Right cardiac atrium (tissue), 5 donors: ENCODE measurements around the gene ARHGEF12. TPM values are rescaled to one million over a fixed set of nuclear protein-coding genes. Genes with fewer than 3 reads are reported as not detected.

Source experiments
- ATAC-seq, 2 donors: fragments of 200-7000 bp; cut with Tn5 transposase; one replicate each; pipeline versions ENCODE4 v1.8.0 to v1.9.1; 2020; ENCODE audit warnings: moderate library complexity in 2 of 2, mild to moderate bottlenecking in 1 of 2
- DNase-seq, 3 donors: peaks; one replicate each; pipeline ENCODE4 v3.0.0-alpha.2; 2020
- H3K27ac ChIP-seq: one replicate; pipeline ENCODE4 v1.5.1; 2013; ENCODE audit warnings: mild to moderate bottlenecking, low read length, control low read depth, moderate library complexity
- H3K27me3 ChIP-seq: one replicate; pipeline ENCODE4 v1.6.1; 2013; ENCODE audit not compliant: control insufficient read depth, insufficient read depth
- H3K4me1 ChIP-seq: one replicate; pipeline ENCODE4 v1.6.1; 2013; ENCODE audit warnings: low read length; ENCODE audit not compliant: control insufficient read depth, insufficient read depth
- H3K4me3 ChIP-seq: one replicate; pipeline ENCODE4 v1.5.1; 2013; ENCODE audit warnings: low read length, control low read depth
- H3K9me3 ChIP-seq: one replicate; pipeline ENCODE4 v1.6.1; 2013; ENCODE audit warnings: low read length; ENCODE audit not compliant: control insufficient read depth
- WGBS: extraction: QIAGEN DNeasy Blood & Tissue Kit; methylation state at CpG from one replicate; pipeline ENCODE4 v1.1.7; 2013; 5-methylcytosine and 5-hydroxymethylcytosine counted together
- intact Hi-C, 4 donors: fragments of 100-400 bp; cut with DNase I; formaldehyde crosslinking; loops; one replicate each; pipeline versions ENCODE4 v1.11.0 to v1.14.0; 2022 to 2023
- long read RNA-seq, 4 donors: library from polyadenylated mRNA; unstranded; transcript quantifications; one replicate each; pipeline ENCODE4 v2.0.0, GENCODE V29; 2020 to 2021
- polyA plus RNA-seq: library from polyadenylated mRNA; stranded (reverse); fragments of 200-250 nt; gene quantifications from one replicate; pipeline ENCODE4 v1.2.3, GENCODE V29; 2013
- total RNA-seq, 4 donors: library from RNA; stranded (reverse); fragmentation: NEBNext Ultra II Directional; extraction: Animal tissue kit (Norgen Biotek cat#: 25700); gene quantifications; one replicate each; pipeline ENCODE4 v1.2.1, GENCODE V29; 2021
- donor health status: healthy with polysubstance abuse.
- donor health status: DM: no; HTN: yes; CAD: no.
- donor health status: DM: no; HTN: no; CAD: no.
- donor health status: DM: no; HTN: yes; CAD: no; lungs with severe emphysema.
- donor health status: DM: yes; HTN: yes; CAD: no.

The ARHGEF12 gene, protein sequence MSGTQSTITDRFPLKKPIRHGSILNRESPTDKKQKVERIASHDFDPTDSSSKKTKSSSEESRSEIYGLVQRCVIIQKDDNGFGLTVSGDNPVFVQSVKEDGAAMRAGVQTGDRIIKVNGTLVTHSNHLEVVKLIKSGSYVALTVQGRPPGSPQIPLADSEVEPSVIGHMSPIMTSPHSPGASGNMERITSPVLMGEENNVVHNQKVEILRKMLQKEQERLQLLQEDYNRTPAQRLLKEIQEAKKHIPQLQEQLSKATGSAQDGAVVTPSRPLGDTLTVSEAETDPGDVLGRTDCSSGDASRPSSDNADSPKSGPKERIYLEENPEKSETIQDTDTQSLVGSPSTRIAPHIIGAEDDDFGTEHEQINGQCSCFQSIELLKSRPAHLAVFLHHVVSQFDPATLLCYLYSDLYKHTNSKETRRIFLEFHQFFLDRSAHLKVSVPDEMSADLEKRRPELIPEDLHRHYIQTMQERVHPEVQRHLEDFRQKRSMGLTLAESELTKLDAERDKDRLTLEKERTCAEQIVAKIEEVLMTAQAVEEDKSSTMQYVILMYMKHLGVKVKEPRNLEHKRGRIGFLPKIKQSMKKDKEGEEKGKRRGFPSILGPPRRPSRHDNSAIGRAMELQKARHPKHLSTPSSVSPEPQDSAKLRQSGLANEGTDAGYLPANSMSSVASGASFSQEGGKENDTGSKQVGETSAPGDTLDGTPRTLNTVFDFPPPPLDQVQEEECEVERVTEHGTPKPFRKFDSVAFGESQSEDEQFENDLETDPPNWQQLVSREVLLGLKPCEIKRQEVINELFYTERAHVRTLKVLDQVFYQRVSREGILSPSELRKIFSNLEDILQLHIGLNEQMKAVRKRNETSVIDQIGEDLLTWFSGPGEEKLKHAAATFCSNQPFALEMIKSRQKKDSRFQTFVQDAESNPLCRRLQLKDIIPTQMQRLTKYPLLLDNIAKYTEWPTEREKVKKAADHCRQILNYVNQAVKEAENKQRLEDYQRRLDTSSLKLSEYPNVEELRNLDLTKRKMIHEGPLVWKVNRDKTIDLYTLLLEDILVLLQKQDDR (N-terminal part only)
- 100 to 1,000 TPM in 2 of 4 donors, 10 to 100 TPM in 2; 93.1 to 112 (median 97.3) TPM for total RNA-seq
- 26.1 TPM for polyA plus RNA-seq
- long read RNA-seq, donor 1, partial matches to known transcripts, result 21 of 62 reads
- long read RNA-seq, donor 1, other reads (novel, unspliced or antisense), result 41 of 62 reads
- long read RNA-seq, donor 2, partial matches to known transcripts, result 3 of 9 reads
- long read RNA-seq, donor 2, other reads (novel, unspliced or antisense), result 6 of 9 reads
- long read RNA-seq, donor 3, partial matches to known transcripts, result 13 of 46 reads
- long read RNA-seq, donor 3, other reads (novel, unspliced or antisense), result 33 of 46 reads
- long read RNA-seq, donor 4, partial matches to known transcripts, result 3 of 7 reads
- long read RNA-seq, donor 4, other reads (novel, unspliced or antisense), result 4 of 7 reads

DNA sequence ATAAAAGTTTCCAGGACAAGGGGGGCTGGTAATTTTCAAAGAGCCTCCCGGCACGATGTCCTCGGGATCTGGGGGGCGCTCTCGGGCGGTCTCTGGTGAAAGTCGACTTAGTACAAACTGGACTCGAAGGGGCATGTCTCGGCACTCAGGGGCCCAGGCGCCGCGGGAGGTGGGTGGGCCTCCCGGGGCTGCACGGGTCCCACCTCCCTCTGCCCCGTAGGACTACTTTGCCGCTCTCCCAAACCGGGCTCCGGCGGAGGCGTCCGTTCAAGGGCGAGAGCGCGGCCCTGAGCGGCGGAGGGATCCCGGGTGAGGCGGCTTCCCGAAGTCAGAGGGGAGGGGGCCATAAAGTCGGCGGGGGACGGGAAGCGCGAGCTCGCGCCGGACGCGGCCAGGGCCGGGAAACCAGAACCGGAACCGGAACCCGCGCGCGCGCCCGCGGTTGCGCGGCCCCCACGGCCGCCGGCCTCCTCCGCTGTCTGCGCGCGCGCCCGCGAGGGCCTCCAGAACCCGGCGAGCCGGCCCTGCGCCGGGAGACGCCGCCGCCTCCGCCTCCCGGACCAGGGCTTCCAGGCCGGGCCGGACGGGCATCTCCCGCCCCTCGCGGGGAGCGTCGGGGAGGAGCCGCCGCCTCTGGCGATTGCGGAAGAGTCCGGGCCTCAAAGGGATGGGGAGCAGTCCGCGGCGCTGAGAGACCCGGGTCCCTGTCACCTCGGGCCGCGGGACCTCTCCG is at the start of gene ARHGEF12:
Gene ARHGEF12 (plus strand): TSS at position 506 of the 733 bp plus-strand sequence. CDS start 831 bp downstream, outside the sequence.
- Histone ChIP-seq H3K27ac (peak within 1 kb of the TSS; percentile 99), H3K27me3 (no peaks in the 10 kb centered on the region), H3K9me3 (no peaks in the 10 kb centered on the region), H3K4me1 (no peaks in the 10 kb centered on the region), H3K4me3 (peak within 1 kb of the TSS; percentile 94)
- under 1% methylated on average over 92 of the region's 92 CpGs for WGBS
- peak; percentile 87 to 88 for ATAC-seq
- DNase-seq, result peak; percentile 97 to 99 (median 98)
- intact Hi-C loops, result loop anchor here in 3 of 4 donors (5.0 to 10.0 kb wide), 3 partner anchors 96 to 159 kb away; no protein-coding TSS in a partner anchor

DNA sequence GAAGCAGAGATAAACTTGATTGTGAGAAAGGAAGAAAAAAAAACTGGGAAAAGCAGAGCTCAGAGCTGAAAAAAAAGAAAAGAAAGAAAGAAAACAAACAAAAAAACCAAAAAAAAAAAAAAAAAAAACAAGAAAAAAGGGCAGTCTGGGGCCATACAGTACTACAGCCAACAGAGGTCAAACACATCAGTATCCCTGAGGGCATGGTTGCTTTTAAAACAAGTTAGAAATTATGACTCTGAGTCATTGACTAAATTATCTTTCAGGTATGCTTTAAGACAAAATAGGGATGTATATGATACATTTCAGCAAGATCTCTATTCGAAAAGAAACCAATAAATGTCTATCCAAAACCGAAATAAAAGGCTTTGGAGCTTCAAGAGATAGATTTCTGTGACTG is 48.2 kb upstream of the ARHGEF12 start:
- Histone ChIP-seq H3K4me1 (no peaks in the 10 kb centered on the region), H3K4me3 (no peak overlapping the region), H3K27me3 (peaks cover 2% of the 10 kb centered on the region), H3K9me3 (no peaks in the 10 kb centered on the region), H3K27ac (no peak overlapping the region)
- no peak for ATAC-seq
- DNase-seq, result no peak
- WGBS, result 90% methylated on average over 2 of the region's 2 CpGs
- intact Hi-C loops, result no loop called here

DNA sequence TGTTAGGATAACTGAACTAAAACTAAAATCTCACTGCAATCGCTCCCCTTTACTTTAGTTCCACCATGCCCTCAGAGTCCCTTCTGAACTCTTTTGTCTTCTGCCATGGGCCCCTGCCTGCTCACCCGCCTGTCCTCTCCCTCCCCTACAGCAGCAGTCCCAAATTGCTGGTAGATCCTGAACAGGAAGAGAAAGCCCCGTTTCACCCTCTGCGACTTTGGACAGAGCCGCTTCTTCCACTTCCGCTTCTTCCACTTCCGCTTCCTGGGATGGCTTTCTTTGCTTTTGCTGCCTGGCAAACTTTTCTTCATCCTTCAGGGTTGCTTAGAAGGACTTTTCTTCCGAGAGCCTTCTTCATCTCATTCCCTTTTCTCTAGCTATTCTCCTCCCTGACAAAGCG is 46.8 kb upstream of the ARHGEF12 start:
- peaks cover 2% of the 10 kb centered on the region for H3K27me3 ChIP-seq
- no peak overlapping the region for H3K4me3 ChIP-seq
- intact Hi-C loops, result no loop called here
- no peak overlapping the region for H3K27ac ChIP-seq
- no peaks in the 10 kb centered on the region for H3K4me1 ChIP-seq
- ATAC-seq, result no peak
- DNase-seq, result no peak
- WGBS, result 74% methylated on average over 9 of the region's 9 CpGs
- H3K9me3 ChIP-seq, result no peaks in the 10 kb centered on the region

DNA sequence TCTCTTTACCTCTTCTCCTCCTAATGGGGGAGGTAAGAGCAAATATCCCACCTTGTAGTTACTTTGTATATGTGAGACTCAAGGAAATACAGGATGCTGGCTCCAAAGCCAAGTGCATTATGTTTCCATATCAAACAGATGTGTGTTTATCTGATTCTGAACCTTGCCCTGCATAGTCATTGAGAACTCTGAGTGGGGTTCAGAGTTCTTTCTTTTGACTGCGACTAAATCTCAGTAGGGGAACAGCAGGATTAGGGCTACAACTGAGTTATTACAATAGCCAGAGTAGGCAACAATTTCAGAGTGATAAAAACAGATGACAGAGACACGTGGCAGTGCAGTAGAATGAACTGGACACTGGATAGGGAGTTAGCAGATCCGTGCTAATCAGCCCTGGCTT is 45.3 kb upstream of the ARHGEF12 start:
- Histone ChIP-seq H3K4me3 (no peak overlapping the region), H3K9me3 (no peaks in the 10 kb centered on the region), H3K27ac (no peak overlapping the region), H3K27me3 (peaks cover 2% of the 10 kb centered on the region), H3K4me1 (no peaks in the 10 kb centered on the region)
- intact Hi-C loops, result no loop called here
- DNase-seq, result no peak
- no peak for ATAC-seq
- WGBS, result 40% methylated on average over 3 of the region's 3 CpGs

DNA sequence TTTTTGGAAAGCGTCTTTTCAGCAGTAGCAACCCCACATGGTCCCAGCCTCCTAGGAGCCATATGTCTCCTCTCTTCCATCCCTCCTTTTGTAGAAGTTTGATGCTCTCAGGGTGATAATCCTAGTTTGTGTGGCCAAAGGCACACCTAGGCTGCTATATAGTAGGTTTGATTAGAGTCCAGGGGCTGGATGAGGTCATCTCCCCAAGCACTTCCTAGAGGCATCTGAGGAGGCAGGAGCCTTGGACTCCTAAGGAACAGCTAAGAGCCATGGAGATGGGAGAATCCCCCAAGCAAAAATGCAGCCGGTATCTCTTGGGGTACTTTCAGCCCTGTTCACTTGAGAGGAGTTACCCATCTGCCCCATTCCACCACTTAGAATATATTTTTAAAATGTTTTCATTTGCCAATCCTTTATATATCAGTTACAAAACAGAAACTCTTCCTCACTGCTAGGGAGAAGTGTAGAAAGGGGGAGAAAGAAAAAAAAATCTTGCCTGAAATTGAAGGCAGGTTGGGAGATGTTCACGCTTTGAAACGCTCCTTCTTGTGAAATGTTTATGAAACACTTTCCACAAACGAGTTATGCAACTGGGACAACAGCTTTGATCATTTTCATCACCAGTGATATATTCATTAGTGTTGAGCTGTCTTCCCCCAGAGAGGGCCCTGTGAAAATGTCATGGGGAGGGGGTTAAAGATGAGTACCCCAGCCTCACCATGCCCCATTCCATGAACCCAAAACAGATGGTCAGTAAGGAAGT is 43.0 kb upstream of the ARHGEF12 start:
- Histone ChIP-seq H3K4me1 (no peaks in the 10 kb centered on the region), H3K27me3 (no peaks in the 10 kb centered on the region), H3K9me3 (no peaks in the 10 kb centered on the region), H3K4me3 (no peak overlapping the region), H3K27ac (no peak overlapping the region)
- 70% methylated on average over 5 of the region's 5 CpGs for WGBS
- intact Hi-C loops, result no loop called here
- no peak for ATAC-seq
- DNase-seq, result no peak

DNA sequence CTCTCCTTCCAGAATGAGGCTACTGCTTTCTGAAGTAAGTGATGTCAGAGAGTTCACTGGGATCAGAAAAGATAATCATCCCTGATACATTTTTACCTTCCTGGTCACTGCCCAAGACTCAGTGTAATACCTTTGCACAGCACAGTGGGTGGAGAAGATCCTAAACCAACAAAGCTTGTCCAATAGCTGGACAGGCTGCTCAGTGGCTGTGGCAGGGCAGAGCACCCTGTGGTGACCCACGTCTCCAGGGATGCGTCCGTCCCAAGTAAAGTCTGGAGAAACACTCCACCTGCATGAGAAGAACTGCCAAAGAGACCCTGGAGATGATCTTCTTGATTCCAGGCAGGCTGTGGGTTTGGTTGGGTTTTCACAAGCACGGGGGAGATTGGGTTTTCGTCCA is 42.1 kb upstream of the ARHGEF12 start:
- Histone ChIP-seq H3K4me1 (no peaks in the 10 kb centered on the region), H3K27ac (no peak overlapping the region), H3K27me3 (no peaks in the 10 kb centered on the region), H3K9me3 (no peaks in the 10 kb centered on the region), H3K4me3 (no peak overlapping the region)
- WGBS, result 70% methylated on average over 5 of the region's 5 CpGs
- DNase-seq (no peak), ATAC-seq (no peak)
- intact Hi-C loops, result loop anchor here in 1 of 4 donors (2.0 kb wide), 1 partner anchor 55 kb away; no protein-coding TSS in a partner anchor

DNA sequence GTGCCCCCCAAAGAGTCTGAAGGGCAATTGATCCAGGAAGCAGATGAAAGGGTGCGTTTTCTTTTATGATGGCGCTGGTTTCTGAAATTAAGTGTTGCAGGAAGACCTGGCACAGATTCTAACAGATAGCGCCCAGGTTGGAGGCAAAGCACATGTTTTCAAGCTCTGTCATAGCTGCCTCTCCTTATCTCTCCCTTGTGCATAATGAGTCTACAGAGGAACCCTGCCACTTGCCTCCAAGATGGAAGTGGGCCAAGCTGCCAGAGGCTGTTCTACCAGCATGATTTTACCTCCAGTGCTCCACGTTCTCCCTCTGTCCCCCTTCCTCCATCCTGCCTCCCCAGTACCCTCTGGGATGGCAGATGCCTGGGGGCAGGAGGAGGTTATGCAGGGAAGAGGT is 41.1 kb upstream of the ARHGEF12 start:
- no peaks in the 10 kb centered on the region for H3K4me1 ChIP-seq
- no peaks in the 10 kb centered on the region for H3K9me3 ChIP-seq
- 49% methylated on average over 4 of the region's 4 CpGs for WGBS
- no peaks in the 10 kb centered on the region for H3K27me3 ChIP-seq
- H3K4me3 ChIP-seq, result no peak overlapping the region
- ATAC-seq (peak in 1 of 2 donors; percentile 44), DNase-seq (no peak)
- H3K27ac ChIP-seq, result no peak overlapping the region
- intact Hi-C loops, result loop anchor here in 1 of 4 donors (2.0 kb wide), 1 partner anchor 56 kb away; no protein-coding TSS in a partner anchor

DNA sequence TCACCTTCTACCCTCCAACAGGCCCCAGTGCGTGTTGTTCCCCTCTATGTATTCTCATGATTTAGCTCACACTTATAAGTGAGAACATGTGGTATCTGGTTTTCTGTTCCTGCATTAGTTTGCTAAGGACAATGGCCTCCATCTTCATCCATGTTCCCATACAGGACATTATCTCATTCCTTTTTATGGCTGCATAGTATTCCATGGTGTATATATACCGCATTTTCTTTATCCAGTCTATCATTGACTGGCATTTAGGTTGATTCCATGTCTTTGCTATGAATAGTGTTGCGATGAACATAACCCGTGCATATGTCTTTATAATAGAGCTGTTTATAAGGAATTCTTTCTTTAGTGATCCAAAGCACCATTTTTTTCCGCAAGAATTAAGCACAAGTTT is 39.7 kb upstream of the ARHGEF12 start:
- H3K4me3 ChIP-seq, result no peak overlapping the region
- intact Hi-C loops, result no loop called here
- ATAC-seq (no peak), DNase-seq (no peak)
- H3K4me1 ChIP-seq, result no peaks in the 10 kb centered on the region
- H3K27me3 ChIP-seq, result no peaks in the 10 kb centered on the region
- no peaks in the 10 kb centered on the region for H3K9me3 ChIP-seq
- WGBS, result 96% methylated on average over 5 of the region's 5 CpGs
- no peak overlapping the region for H3K27ac ChIP-seq

DNA sequence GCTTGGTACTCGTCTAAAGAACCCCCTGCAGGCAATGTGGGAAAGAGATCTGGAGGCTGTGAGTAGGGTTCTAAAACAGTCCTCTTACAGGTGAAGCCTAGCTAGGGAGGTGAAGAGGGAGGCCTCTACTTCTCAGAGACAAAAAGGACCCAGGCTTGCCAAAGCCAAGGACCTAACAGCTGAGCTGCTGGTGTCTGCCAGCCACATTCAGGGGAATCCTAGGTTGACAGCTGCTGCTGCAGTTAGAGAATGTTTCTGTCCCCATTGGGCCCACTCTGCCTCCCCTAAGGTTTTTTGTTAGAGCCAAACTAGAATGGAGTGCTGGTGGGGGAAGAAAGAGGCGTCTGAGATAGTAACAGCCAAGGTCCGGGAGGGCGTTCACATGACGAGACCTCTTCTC is 37.8 kb upstream of the ARHGEF12 start:
- no peak overlapping the region for H3K27ac ChIP-seq
- intact Hi-C loops, result loop anchor here in 2 of 4 donors (2.0 kb wide), 1 partner anchor 64 kb away; no protein-coding TSS in a partner anchor
- no peak for DNase-seq
- no peaks in the 10 kb centered on the region for H3K27me3 ChIP-seq
- no peak overlapping the region for H3K4me3 ChIP-seq
- H3K4me1 ChIP-seq, result no peaks in the 10 kb centered on the region
- no peak for ATAC-seq
- H3K9me3 ChIP-seq, result no peaks in the 10 kb centered on the region
- 95% methylated on average over 5 of the region's 5 CpGs for WGBS
